ENCODE measurements around the gene GPR26.

DNA sequence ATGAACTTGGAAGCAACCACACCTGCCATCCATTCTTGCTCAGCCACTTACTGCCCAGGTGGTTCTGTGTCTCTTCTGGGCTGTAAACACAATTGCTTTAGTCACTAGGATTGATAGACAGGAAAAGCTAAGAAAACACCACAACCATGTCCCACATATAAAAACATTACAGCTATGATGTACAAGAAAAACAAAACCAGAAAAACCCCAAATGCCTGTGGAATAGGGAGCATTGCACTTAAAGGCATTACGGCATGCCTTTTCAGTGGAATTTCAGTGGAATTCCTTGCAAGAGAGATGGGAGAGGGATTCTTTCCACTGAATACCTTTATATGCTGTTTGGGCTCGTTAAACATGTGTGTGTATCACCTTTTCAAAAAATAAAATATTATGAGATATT, 44.2 kb upstream of the GPR26 start:
- TF ChIP-seq ZNF384 (IDR thresholded peaks at IDR 0.05) (no peak), FOXM1 (IDR thresholded peaks at IDR 0.05; ENCODE audit: borderline replicate concordance) (no peak), HDGF (IDR thresholded peaks at IDR 0.05; ENCODE audit: borderline replicate concordance) (no peak)
